Body of pancreas (tissue), 4 donors: ENCODE measurements around the gene STK32B. TPM values are rescaled to one million over a fixed set of nuclear protein-coding genes. Genes with fewer than 3 reads are reported as not detected.

Experiments
- ATAC-seq: fragments of 150-250 bp; one replicate; pipeline ENCODE4 v1.9.1; 2016
- DNase-seq, 4 donors: peaks; one replicate each; pipeline ENCODE4 v3.0.0-alpha.2; 2019
- H3K27ac ChIP-seq, 4 donors: fragments of 200-600 bp; sonication (generic); 1 replicate in 3 of 4; 2 replicates in 1 of 4; pipeline versions ENCODE4 v1.5.1 to v1.6.1; 2016 to 2019; ENCODE audit warnings: mild to moderate bottlenecking in 1 of 4, mixed read lengths in 1 of 4, moderate library complexity in 1 of 4
- H3K27me3 ChIP-seq, 2 donors: fragments of 200-600 bp; sonication (generic); one replicate each; pipeline ENCODE4 v1.6.0; 2016; ENCODE audit warnings: mild to moderate bottlenecking in 1 of 2
- H3K36me3 ChIP-seq, 2 donors: fragments of 200-600 bp; sonication (generic); replicated peaks in 1 of 2; 2 replicates each; pipeline ENCODE4 v1.5.1; 2016; ENCODE audit warnings: low read depth in 2 of 2; ENCODE audit not compliant: insufficient read depth in 1 of 2
- H3K4me1 ChIP-seq: fragments of 200-600 bp; sonication (generic); one replicate; pipeline ENCODE4 v1.6.0; 2016
- H3K4me3 ChIP-seq, 2 donors: fragments of 200-600 bp; sonication (generic); 1 replicate in 1 of 2; 2 replicates in 1 of 2; pipeline ENCODE4 v1.5.1; 2016 to 2019
- H3K9me3 ChIP-seq, 3 donors: fragments of 200-600 bp; sonication (generic); 1 replicate in 2 of 3; 2 replicates in 1 of 3; pipeline ENCODE4 v1.5.1; 2016
- POLR2A ChIP-seq, 3 donors: fragments of 450-650 bp; IDR thresholded peaks; one replicate each; pipeline ENCODE4 v1.6.1; 2016; ENCODE audit warnings: antibody characterized with exemption in 3 of 3, mild to moderate bottlenecking in 2 of 3
- WGBS, 2 donors: methylation state at CpG; one replicate each; pipeline ENCODE4 v1.1.5; 2017; 5-methylcytosine and 5-hydroxymethylcytosine counted together
- intact Hi-C: fragments of 100-400 bp; cut with DNase I; formaldehyde crosslinking; loops from one replicate; pipeline ENCODE4 v1.15.1; 2023
- total RNA-seq, 2 donors: library from RNA; depleted of rRNA; stranded (reverse); fragments of >200 nt; gene quantifications; one replicate each; pipeline ENCODE4 v1.1.0, GENCODE V29; 2016
- TF ChIP-seq, protein P1 (sequence below), 7 experiments: fragments of 450-650 bp in 4 of 7; fragments of 200-600 bp in 3 of 7; sonication (generic) in 3 of 7; IDR thresholded peaks; one replicate each; pipeline ENCODE4 v1.5.1; 2016 to 2019; ENCODE audit warnings: antibody characterized with exemption in 7 of 7

STK32B gene
- total RNA-seq, 2 donors from 2014 or later, result 1.3 to 4.9 TPM

DNA sequence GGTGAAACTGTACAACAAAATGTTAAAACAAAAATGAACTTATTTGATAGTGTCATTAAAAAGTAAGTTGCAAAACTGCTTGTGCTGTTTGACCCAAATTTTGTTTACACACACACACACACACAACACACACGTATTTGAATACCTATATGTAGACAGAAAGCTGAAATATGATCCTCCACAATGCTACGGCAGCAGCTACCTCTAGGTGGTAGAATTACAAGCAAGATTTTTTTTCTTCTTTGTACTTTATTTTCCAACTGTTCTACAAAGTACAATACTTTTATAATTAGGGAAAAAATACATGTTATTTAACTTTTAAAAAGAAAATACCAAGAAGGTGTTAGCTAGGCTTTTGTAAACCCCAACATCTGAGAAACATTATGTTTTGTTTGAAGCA is 33.2 kb upstream of the STK32B start:
- Histone ChIP-seq H3K27ac (no peak overlapping the region), H3K36me3 (no peaks in the 10 kb centered on the region), H3K4me3 (no peak overlapping the region), H3K27me3 (no peaks in the 10 kb centered on the region), H3K4me1 (no peaks in the 10 kb centered on the region), H3K9me3 (no peaks in the 10 kb centered on the region)
- no peak for DNase-seq
- WGBS, 2 donors, result 12% methylated on average over 2 of the region's 2 CpGs
- intact Hi-C loops, result no loop called here
- TF ChIP-seq POLR2A (IDR thresholded peaks at IDR 0.05), result no peak
- TF ChIP-seq, protein P1, sequence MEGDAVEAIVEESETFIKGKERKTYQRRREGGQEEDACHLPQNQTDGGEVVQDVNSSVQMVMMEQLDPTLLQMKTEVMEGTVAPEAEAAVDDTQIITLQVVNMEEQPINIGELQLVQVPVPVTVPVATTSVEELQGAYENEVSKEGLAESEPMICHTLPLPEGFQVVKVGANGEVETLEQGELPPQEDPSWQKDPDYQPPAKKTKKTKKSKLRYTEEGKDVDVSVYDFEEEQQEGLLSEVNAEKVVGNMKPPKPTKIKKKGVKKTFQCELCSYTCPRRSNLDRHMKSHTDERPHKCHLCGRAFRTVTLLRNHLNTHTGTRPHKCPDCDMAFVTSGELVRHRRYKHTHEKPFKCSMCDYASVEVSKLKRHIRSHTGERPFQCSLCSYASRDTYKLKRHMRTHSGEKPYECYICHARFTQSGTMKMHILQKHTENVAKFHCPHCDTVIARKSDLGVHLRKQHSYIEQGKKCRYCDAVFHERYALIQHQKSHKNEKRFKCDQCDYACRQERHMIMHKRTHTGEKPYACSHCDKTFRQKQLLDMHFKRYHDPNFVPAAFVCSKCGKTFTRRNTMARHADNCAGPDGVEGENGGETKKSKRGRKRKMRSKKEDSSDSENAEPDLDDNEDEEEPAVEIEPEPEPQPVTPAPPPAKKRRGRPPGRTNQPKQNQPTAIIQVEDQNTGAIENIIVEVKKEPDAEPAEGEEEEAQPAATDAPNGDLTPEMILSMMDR (IDR thresholded peaks at IDR 0.05), result no peak
- no peak for ATAC-seq

GRCh38 chr4:5018603-5019002 is 32.7 kb upstream of the STK32B start:
- no peak for ATAC-seq
- intact Hi-C loops, result no loop called here
- H3K4me1 ChIP-seq, result no peaks in the 10 kb centered on the region
- TF ChIP-seq, protein P1 (IDR thresholded peaks at IDR 0.05), result no peak
- no peak for TF ChIP-seq POLR2A (IDR thresholded peaks at IDR 0.05)
- WGBS, 2 donors, result 31 to 40% methylated on average over 6 of the region's 6 CpGs
- no peaks in the 10 kb centered on the region for H3K27me3 ChIP-seq
- H3K36me3 ChIP-seq, result no peaks in the 10 kb centered on the region
- no peak overlapping the region for H3K27ac ChIP-seq
- H3K9me3 ChIP-seq, result no peaks in the 10 kb centered on the region
- no peak overlapping the region for H3K4me3 ChIP-seq
- DNase-seq, result no peak

GRCh38 chr4:5019274-5019673 is 32.0 kb upstream of the STK32B start, which contains the start of gene CYTL1:
Gene CYTL1, minus strand, starts transcription at chr4:5019458. Its CDS starts 13 bp downstream, at chr4:5019445.
- H3K36me3 ChIP-seq, result no peaks in the 10 kb centered on the region
- H3K27ac ChIP-seq, result no peak within 1 kb of the TSS
- WGBS, 2 donors, result 7 to 10% methylated on average over 15 to 27 of the region's 28 CpGs
- ATAC-seq (no peak), DNase-seq (no peak)
- no peaks in the 10 kb centered on the region for H3K4me1 ChIP-seq
- no peaks in the 10 kb centered on the region for H3K27me3 ChIP-seq
- intact Hi-C loops, result no loop called here
- no peaks in the 10 kb centered on the region for H3K9me3 ChIP-seq
- H3K4me3 ChIP-seq, result no peak within 1 kb of the TSS
- no peak for TF ChIP-seq POLR2A (IDR thresholded peaks at IDR 0.05)
- TF ChIP-seq, protein P1 (IDR thresholded peaks at IDR 0.05), result no peak

DNA sequence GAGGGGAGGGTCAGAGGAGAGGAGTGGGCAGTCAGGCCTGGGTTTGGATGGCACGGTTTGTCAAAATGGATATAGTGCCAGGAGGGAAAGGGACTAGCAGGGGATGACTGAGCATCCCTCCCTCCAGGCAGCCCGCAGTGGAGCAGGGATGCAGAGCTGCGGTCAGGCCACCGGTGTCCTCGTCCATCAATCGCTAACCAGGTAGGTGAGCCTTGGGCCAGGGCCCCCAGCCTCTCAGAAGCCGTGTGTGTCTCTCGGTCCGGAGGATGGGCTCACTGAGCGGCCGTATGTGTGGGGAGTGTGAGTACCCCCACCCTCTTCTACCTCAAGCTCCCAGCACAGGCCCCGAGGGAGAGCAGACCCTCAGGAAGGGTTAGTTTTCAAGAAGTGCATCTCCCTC is 31.5 kb upstream of the STK32B start:
- intact Hi-C loops, result no loop called here
- Histone ChIP-seq H3K27me3 (no peaks in the 10 kb centered on the region), H3K36me3 (no peaks in the 10 kb centered on the region), H3K4me1 (no peaks in the 10 kb centered on the region), H3K27ac (no peak overlapping the region), H3K9me3 (no peaks in the 10 kb centered on the region), H3K4me3 (no peak overlapping the region)
- DNase-seq (no peak), ATAC-seq (no peak)
- 64 to 65% methylated on average over 6 to 12 of the region's 12 CpGs for WGBS, 2 donors
- TF ChIP-seq, protein P1 (IDR thresholded peaks at IDR 0.05), result no peak
- TF ChIP-seq POLR2A (IDR thresholded peaks at IDR 0.05), result no peak

- Histone ChIP-seq H3K9me3 (no peaks in the 10 kb centered on the region), H3K4me3 (no peak overlapping the region), H3K36me3 (no peaks in the 10 kb centered on the region), H3K27me3 (no peaks in the 10 kb centered on the region), H3K27ac (no peak overlapping the region), H3K4me1 (no peaks in the 10 kb centered on the region)
- TF ChIP-seq POLR2A (IDR thresholded peaks at IDR 0.05), result no peak
- TF ChIP-seq, protein P1 (IDR thresholded peaks at IDR 0.05), result no peak
- intact Hi-C loops, result no loop called here
- ATAC-seq, result no peak
- 63 to 71% methylated on average over 1 of the region's 1 CpG for WGBS, 2 donors
- no peak for DNase-seq
Measured at GRCh38 chr4:5020341-5020740, 30.9 kb upstream of the STK32B start.
